ENCODE measurements around the gene FBXO33.
A peak's percentile ranks its signal among the peaks of the same experiment; 100 is the strongest.
"Not testable (repeated sequence)": the region's sequence is repeated elsewhere in the genome, so short reads cannot be mapped to it uniquely, and the experiment has no call there.

Gene FBXO33

DNA sequence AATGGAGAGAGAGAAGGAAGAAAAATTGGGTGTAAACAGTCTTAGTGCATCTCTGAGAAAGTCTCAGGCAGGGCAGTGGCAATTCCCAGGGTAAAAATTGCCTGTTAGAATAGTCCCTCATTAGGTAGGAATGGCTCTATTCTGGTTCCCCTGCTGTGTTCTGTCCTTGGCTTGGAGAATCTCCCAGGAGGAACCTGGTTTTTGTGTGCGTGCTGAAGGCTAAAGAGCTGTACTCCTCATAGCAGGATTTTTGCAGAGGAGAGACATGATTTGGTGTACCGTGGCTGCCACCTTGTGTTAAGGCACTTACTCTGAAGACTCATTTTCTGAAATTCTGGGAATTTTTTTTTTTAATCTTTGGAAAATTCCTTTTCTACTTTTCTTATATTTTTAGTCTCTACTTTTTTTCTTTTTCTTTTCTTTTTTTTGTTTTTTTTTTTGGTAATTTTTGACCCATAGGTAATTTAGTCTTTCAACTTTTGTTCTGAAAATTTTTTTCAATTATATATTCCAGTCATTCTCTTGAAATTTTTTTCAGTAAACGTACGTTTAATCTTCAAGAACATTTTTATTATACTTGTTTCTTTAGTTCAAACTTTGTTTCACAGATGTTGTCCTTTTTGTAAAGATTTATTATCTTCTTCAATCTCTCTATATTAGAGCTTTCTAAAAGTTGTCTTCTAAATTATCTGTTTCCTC is 63.8 kb downstream of the FBXO33 start:
- peak; percentile 86 for DNase-seq

- no peak for DNase-seq
Observed at GRCh38 chr14:39367387-39367751, 64.9 kb downstream of the FBXO33 start.

GRCh38 chr14:39366460-39367386 is 65.5 kb downstream of the FBXO33 start:
- DNase-seq, result no peak

DNA sequence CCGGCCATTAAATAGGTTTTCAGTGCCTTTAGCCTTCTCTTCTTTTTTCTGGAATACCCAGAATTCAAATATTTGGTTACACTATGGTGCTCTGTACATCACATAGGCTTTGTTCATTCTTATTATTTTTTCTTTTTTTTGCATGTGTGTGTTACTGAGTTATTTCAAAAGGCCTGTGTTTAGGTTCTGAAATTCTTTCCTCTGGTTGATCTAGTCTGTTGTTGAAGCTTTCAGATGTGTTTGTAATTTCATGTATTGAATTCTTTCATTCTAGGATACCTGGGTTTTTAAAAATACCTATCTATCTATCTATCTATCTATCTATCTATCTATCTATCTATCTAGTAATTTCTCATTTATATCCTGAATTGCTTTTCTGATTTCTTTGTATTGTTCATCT is 66.9 kb downstream of the FBXO33 start:
- DNase-seq, result no peak

DNA sequence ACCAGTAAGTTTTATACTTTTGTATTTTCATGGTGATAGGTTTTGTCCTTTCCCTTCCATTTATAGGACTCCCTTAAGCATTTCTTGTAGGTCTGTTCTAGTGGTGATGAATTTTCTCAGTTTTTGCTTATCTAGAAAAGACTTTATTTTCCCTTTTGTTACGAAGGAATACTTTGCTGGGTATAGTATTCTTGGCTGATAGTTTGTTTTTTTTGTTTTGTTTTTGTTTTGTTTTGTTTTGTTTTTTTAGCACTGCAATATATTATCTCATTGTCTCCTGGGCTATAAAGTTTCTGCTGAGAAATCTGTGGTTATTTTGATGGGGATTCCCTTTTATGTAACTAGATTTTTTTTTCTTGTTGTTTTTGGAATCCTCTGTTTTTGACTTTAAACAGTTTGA is 67.7 kb downstream of the FBXO33 start:
- no peak for DNase-seq

DNA sequence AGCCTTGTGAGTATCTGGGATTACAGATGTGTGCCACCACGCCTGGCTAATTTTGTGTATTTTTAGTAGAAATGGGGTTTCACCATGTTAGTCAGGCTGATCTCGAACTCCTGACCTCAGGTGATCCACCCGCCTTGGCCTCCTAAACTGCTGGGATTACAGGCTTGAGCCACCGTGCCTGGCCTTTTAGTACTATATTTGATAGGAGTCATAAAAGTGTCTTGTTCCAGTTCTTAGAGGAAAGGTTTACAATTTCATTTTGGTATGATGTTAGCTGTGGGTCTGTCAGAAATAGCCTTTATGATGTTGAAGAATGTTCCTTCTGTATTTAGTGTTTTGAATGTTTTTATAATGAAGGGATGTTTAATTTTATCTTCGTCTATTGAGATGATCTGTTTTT is 70.7 kb downstream of the FBXO33 start:
- DNase-seq, result not testable (repeated sequence)

GRCh38 chr14:39360316-39360715 is 71.9 kb downstream of the FBXO33 start:
- no peak for DNase-seq

DNA sequence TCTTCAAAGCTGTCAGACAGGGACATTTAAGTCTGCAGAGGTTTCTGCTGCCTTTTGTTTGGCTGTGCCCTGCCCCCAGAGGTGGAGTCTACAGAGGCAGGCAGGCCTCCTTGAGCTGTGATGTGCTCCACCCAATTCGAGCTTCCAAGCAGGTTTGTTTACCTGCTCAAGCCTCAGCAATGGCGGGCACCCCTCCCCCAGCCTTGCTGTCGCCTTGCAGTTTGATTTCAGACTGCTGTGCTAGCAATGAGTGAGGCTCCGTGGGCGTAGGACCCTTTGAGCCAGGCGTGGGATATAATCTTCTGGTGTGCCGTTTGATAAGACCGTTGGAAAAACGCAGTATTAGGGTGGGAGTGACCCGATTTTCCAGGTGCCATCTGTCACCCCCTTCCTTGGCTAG is 73.2 kb downstream of the FBXO33 start:
- DNase-seq, result not testable (repeated sequence)

DNA sequence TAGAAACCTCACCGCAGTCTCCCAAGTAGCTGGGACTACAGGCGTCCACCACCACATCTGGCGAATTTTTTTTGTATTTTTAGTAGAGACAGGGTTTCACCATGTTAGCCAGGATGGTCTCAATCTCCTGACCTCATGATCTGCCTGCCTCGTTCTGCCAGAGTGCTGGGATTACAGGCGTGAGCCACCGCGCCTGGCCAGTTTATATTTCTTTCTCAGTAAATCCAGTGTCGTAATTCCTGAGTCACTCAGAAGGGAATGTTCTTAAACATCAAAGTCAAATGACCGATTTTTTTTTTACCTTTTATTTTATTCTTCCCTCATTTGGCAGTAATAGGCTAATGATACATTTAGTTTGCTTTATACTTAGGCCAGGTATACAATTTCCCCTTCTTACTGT is 80.5 kb downstream of the FBXO33 start:
- DNase-seq, result no peak

DNA sequence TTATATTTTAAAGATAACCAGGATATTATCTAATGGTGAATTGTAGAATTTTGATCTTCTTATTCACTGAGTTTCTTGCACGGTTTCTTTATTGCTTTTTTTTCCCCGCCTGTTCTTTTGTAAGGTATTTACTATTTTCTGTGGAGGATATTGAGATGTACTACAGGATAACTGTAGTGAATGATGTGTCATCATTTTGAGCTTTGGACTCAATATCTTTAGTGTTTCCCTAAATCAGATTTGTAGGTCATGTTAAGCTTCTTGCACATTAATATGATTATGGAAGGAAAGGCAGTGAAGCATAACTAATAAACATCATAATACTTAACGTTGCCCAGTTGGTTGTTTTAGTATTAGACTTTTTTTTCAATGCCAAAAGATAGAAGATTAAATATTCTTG is 81.4 kb downstream of the FBXO33 start:
- no peak for DNase-seq
